ENCODE measurements around the gene SLC39A3. TPM values are rescaled to one million over a fixed set of nuclear protein-coding genes. Genes with fewer than 3 reads are reported as not detected.

SLC39A3 gene
- total RNA-seq, 1 donor from 2014 or later, result 33.1 TPM

DNA sequence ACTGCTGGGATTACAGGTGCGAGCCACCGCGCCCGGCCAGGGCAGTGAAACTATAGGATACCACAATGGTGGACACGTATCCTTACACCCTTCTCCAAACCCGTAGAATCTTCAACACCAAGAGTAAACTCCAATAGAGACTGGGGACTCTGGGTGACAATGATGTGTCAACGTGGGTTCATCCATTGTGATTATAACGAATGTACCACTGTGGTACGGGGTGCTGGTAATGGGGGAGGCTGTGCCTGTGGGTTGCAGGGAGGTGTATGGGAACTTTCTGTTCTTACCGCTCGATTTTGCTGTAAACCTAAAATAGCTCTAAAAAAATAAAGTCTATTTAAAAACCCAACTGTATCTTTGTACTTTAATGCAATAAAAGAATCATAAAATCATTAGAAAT is 49.0 kb downstream of the SLC39A3 start:
- no peak overlapping the region for H3K27ac Mint-ChIP-seq
- peaks cover 6% of the 10 kb centered on the region for H3K4me1 Mint-ChIP-seq (ENCODE audit: unreplicated experiment)

DNA sequence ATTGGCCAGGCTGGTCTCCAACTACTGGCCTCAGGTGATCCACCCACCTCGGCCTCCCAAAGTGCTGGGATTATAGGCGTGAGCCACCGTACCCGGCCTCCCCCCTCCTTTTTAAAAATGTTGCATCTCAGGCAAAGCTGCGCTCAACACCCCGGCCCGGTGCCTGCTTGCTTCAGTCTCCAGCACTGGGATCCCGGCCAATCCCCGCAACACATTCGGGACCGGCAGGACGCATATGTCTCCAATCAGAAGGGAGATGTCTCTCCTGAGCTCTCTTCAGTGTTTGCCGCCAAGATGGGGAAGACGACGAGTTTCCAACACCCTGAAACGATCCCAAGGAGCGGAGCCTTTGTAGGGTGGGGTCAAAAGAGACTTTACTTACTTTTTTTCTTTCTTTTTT is 53.5 kb downstream of the SLC39A3 start:
- Mint-ChIP-seq H3K27ac (no peak overlapping the region), H3K9me3 (no peaks in the 10 kb centered on the region)

More for the DNA sequence above, 49.0 kb downstream of the SLC39A3 start:
- Mint-ChIP-seq H3K9me3 (no peaks in the 10 kb centered on the region), H3K27me3 (no peaks in the 10 kb centered on the region), H3K4me3 (no peak overlapping the region), H3K36me3 (no peaks in the 10 kb centered on the region)
- DNase-seq (ENCODE audit: extremely low spot score, unreplicated experiment), result no peak
- TF ChIP-seq CTCF (conservative IDR thresholded peaks at IDR 0.05), result no peak

DNA sequence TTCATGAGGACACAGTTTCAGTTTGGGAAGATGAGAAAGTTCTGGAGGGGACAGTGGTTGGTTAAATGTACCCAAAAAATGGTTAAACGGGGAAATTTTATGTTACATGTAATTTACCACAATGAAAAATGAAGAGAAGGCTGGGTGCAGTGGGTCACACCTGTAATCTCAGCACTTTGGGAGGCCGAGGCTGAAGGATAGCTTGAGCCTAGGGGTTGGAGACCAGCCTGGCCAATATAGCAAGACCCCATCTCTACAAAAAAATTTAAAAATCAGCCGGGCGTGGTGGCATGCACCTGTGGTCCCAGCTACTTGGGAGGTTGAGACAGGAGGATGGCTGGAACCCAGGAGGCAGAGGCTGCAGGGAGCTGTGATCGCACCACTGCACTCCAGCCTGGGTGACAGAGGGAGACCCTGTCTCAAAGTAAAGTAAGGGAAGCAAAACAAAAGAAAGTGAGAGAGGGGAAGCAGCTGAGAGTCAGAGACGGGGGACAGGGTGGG is 54.6 kb downstream of the SLC39A3 start:
- Mint-ChIP-seq H3K27me3 (no peaks in the 10 kb centered on the region), H3K9me3 (no peaks in the 10 kb centered on the region), H3K36me3 (no peaks in the 10 kb centered on the region), H3K4me3 (no peak overlapping the region), H3K4me1 (ENCODE audit: unreplicated experiment) (peaks cover 5% of the 10 kb centered on the region), H3K27ac (no peak overlapping the region)
- no peak for TF ChIP-seq CTCF (conservative IDR thresholded peaks at IDR 0.05)
- DNase-seq (ENCODE audit: extremely low spot score, unreplicated experiment), result no peak

More for the DNA sequence above, 53.5 kb downstream of the SLC39A3 start:
- TF ChIP-seq CTCF (conservative IDR thresholded peaks at IDR 0.05), result no peak
- no peak overlapping the region for H3K4me3 Mint-ChIP-seq
- H3K36me3 Mint-ChIP-seq, result no peaks in the 10 kb centered on the region
- DNase-seq (ENCODE audit: extremely low spot score, unreplicated experiment), result no peak
- H3K27me3 Mint-ChIP-seq, result no peaks in the 10 kb centered on the region
- peaks cover 5% of the 10 kb centered on the region for H3K4me1 Mint-ChIP-seq (ENCODE audit: unreplicated experiment)

DNA sequence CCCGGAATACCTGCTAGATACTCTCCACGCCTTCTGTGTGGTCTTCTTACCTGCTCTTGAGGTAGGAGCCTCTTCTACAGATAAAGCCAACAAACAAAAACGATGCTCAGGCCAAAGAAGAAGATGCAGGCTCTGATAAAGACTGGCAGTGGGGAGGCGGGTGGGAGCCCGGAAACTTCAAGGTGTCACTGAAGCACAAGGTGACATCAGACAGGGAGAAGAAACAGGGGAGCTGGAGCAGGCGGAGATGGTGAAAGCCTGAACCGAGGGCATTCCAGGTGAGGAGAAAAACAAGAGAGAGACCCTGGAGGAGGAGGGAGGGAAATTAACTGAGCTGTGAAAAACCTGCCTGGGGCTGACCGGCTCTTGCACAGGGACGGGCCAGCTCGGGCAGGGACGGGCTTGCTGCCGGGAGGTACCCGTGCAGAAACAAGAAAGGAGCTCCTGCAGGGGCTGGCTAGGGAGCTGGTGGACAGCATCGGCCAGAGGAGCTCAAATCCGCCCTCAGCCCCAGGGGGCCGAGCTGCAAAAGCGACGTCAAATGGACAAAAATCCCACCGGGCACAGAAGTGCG is 56.3 kb downstream of the SLC39A3 start:
- no peaks in the 10 kb centered on the region for H3K9me3 Mint-ChIP-seq
- TF ChIP-seq CTCF (conservative IDR thresholded peaks at IDR 0.05), result no peak
- peaks cover 5% of the 10 kb centered on the region for H3K4me1 Mint-ChIP-seq (ENCODE audit: unreplicated experiment)
- DNase-seq (ENCODE audit: extremely low spot score, unreplicated experiment), result no peak
- no peaks in the 10 kb centered on the region for H3K27me3 Mint-ChIP-seq
- H3K36me3 Mint-ChIP-seq, result peaks cover 5% of the 10 kb centered on the region
- no peak overlapping the region for H3K27ac Mint-ChIP-seq
- H3K4me3 Mint-ChIP-seq, result no peak overlapping the region

Other genes with a start within 250 kb of the SLC39A3 start
- 3.8 and 12.2 TPM in 2 replicates for gene GNG7, start 37.3 kb downstream of the SLC39A3 start, total RNA-seq (ENCODE audit: low replicate concordance)
- 5.9 and 10.4 TPM in 2 replicates for gene DIRAS1, start 18.6 kb downstream of the SLC39A3 start, total RNA-seq (ENCODE audit: low replicate concordance)
- 55.9 and 64.4 TPM in 2 replicates for gene SGTA, start 43.3 kb upstream of the SLC39A3 start, total RNA-seq (ENCODE audit: low replicate concordance)
- gene THOP1, start 45.5 kb upstream of the SLC39A3 start, total RNA-seq (ENCODE audit: low replicate concordance), result 85.9 and 109 TPM in 2 replicates
- gene ZNF554, start 79.9 kb upstream of the SLC39A3 start, total RNA-seq (ENCODE audit: low replicate concordance), result 8.1 and 9.4 TPM in 2 replicates
- gene ZNF555, start 101.5 kb upstream of the SLC39A3 start, total RNA-seq (ENCODE audit: low replicate concordance), result 6.8 and 9.7 TPM in 2 replicates
- gene ZNF556, start 127.3 kb upstream of the SLC39A3 start, total RNA-seq (ENCODE audit: low replicate concordance), result not detected in 2 replicates
- gene ZNF57, start 160.9 kb upstream of the SLC39A3 start, total RNA-seq (ENCODE audit: low replicate concordance), result 5.9 and 7.5 TPM in 2 replicates
- gene ZNF77, start 205.0 kb upstream of the SLC39A3 start, total RNA-seq (ENCODE audit: low replicate concordance), result 4.0 and 5.8 TPM in 2 replicates
- 3.8 TPM in 2 replicates for gene TLE6, start 237.5 kb upstream of the SLC39A3 start, total RNA-seq (ENCODE audit: low replicate concordance)

All from type B pancreatic cell (in vitro differentiated cells).